Testis (tissue), 2 donors: ENCODE measurements around the gene CD177.

Experiments used
- POLR2A ChIP-seq: fragments of 450-650 bp; IDR thresholded peaks from one replicate; pipeline ENCODE4 v1.6.1; 2017; ENCODE audit warnings: antibody characterized with exemption, mild to moderate bottlenecking, moderate library complexity
- TF ChIP-seq, protein P1 (sequence below), 3 experiments: fragments of 450-650 bp in 2 of 3; fragments of 200-600 bp in 1 of 3; sonication (generic) in 1 of 3; IDR thresholded peaks; one replicate each; pipeline ENCODE4 v1.5.1; 2016 to 2019; ENCODE audit warnings: antibody characterized with exemption in 3 of 3, mild to moderate bottlenecking in 2 of 3, moderate library complexity in 1 of 3

DNA sequence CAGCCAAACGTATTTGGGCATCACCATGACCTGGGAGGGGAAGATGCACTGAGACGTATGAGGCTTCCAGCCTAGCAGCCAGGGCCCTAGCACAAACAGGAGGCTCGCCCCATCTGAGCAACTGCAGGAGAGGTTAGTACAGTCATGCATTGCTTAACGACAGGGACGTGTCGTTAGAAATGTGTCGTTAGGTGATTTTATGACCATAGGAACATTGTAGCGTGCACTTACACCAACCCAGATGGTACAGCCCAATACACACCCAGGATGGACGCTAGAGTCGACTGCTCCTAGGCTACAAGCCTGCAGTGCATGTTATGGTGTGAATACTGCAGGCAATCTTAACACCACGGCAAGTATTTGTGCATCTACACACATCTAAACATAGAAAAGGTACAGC, 9.3 kb downstream of the CD177 start:
- TF ChIP-seq, protein P1, sequence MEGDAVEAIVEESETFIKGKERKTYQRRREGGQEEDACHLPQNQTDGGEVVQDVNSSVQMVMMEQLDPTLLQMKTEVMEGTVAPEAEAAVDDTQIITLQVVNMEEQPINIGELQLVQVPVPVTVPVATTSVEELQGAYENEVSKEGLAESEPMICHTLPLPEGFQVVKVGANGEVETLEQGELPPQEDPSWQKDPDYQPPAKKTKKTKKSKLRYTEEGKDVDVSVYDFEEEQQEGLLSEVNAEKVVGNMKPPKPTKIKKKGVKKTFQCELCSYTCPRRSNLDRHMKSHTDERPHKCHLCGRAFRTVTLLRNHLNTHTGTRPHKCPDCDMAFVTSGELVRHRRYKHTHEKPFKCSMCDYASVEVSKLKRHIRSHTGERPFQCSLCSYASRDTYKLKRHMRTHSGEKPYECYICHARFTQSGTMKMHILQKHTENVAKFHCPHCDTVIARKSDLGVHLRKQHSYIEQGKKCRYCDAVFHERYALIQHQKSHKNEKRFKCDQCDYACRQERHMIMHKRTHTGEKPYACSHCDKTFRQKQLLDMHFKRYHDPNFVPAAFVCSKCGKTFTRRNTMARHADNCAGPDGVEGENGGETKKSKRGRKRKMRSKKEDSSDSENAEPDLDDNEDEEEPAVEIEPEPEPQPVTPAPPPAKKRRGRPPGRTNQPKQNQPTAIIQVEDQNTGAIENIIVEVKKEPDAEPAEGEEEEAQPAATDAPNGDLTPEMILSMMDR (IDR thresholded peaks at IDR 0.05): no peak
- no peak for TF ChIP-seq POLR2A
